22Rv1 (cell line): Measurements from ENCODE around the gene LRRC10B.

Experiments
- H3K27ac ChIP-seq: fragments of 450-650 bp; 2 replicates; pipeline ENCODE4 v1.5.1; 2017
- CTCF ChIP-seq: fragments of 450-650 bp; IDR thresholded peaks from 2 replicates; pipeline ENCODE4 v1.5.1; 2017; ENCODE audit warnings: mild to moderate bottlenecking
- ZFX ChIP-seq: fragments of 450-650 bp; IDR thresholded peaks from 2 replicates; pipeline ENCODE4 v1.6.1; 2017; ENCODE audit warnings: antibody characterized with exemption, borderline replicate concordance

LRRC10B gene

DNA sequence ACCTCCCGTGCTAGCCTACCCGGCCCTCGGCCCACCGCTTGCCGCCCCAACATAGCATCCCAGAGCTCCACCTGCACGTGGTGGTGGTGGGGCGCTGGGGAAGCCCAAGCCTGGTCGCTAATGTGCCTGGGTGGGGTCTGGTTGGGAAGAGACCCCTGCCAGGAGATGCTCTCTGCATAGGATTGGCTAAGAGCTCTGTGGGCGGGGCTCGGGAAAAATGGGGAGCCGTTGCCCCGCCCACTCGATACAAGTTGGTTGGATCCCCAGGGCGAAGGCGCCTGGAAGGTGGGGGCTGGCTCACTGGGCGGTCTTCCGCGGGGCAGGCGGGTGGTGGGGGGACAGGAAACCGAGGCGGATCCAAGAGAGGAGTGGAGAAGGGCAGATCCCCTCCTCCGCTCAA lies 7.6 kb downstream of the LRRC10B start:
- TF ChIP-seq ZFX (no peak), CTCF (no peak)
- no peak overlapping the region for H3K27ac ChIP-seq

DNA sequence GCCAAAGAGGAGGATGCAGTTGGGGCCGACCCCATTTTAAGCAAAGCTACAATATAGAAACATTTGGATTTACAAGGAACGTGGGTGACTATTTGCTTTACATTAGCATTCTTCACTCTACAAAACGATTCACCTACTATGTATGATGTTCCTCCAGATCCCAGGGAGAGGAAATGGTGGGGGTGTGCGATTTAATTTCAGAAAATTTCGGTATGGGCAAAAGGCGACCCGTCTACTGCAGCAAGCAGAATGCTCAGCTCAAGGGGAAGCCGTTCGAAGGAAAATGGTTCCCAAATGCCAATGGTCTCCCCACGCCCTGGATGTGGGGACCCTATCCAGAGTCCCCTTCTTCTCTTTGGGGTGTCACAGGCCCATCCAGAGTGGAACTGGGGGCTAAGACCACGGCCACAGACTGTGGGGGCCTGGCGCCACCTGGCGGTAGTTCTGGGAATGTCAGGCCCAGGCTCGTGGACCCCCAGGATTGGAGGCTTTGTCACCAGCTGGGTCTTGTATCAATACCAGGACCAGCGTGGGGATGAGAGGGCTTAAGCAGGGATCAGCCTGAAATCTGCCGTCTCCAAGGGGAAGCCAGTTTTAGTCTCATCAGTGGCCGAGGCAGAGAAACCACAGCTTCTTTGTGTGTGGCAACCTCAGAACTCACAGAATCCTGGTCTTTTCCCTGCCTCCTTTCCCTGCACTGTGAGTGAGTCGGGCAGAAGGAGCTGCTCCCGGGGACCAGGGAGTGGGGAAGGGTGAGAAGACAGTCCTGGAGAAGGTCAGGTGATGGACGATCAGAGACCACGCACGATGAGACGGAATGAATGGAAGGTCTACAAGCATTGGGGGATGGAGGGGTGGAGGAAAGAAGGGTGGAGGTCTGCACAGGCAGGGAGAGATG lies 8.4 kb downstream of the LRRC10B start:
- TF ChIP-seq ZFX (no peak), CTCF (peak; percentile 98)

DNA sequence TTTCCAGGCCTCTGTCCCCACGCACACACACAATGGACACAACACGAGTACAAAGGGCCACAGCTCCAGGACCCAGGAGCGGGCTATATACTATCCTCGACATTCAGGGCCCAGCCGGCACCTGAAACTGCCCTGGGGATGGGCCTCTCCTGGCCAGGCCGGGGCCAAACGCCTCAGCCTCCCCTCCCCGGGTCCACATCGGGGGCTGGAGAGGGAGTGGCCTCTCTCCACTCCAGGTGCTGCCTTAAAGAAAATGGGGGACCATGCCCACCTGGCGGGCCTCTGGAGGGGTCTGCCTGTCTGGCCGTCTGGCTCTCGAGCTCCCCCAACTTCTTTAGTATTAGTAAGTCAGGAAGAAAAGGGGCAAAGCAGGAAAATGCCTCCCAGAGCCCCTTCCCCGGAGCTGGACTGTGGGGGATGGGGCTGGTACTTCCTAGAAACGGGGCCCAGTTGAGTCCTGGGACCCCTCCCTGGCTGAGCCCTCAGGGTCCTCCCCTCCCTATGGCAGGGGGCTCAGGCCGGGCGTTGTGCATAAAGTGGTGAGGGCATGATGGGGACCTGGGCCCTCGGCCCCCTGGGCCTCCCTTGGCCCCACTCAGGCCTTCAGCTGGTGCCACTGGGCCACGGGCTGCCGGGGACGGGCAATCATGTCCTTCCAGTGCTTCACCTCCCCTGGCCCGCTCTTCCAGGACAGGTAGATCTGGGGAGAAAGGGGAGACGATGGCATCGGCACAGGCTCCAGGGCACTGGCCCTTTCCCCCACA lies 9.7 kb downstream of the LRRC10B start:
- TF ChIP-seq ZFX = no peak
- no peak for TF ChIP-seq CTCF
- no peak overlapping the region for H3K27ac ChIP-seq

More for the DNA sequence above, 8.4 kb downstream of the LRRC10B start:
- H3K27ac ChIP-seq = no peak overlapping the region

DNA sequence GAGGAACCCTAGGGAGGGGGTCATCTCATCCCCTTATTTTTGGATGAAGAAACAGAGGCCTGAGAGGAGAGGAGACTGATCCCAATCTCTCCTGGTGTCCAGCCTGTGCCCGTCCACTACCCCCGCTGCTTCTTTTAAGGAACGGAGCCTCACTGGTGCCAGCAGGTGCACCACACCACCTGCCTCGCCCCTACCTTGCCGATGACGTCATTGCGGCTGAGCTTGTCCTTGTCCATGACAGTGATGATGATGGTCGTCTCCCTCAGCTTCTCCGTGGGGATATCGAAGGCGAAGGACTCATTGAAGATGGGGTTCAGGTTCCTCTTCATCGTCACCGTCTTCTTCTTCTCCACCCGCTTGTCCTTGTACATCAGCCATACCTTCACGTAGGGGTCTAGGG lies 14.3 kb downstream of the LRRC10B start:
- no peak for TF ChIP-seq ZFX
- TF ChIP-seq CTCF = no peak
- H3K27ac ChIP-seq = no peak overlapping the region

DNA sequence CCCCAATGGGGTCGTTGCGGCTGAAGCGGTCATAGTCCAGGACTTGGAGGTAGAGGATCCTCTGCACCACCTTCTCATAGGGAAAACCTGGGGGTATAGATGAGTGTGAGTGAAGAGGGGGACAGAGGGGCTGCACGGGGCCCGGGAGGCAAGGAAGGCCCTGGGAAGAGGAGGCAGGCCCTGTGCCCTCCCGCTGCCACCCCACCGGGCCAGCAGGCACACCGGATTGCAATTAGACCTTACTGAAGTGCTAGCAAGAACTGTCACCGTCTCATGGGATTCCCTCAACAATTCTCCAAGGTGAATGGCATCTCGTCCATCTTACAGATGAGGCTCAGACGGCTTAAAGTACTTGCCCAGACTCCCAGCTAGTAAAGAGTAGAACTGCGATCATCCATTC lies 15.9 kb downstream of the LRRC10B start:
- TF ChIP-seq ZFX = no peak
- TF ChIP-seq CTCF = no peak
- H3K27ac ChIP-seq = no peak overlapping the region

GRCh38 chr11:61524963-61525587 lies 16.5 kb downstream of the LRRC10B start:
- no peak overlapping the region for H3K27ac ChIP-seq
- TF ChIP-seq CTCF (no peak), ZFX (no peak)

- TF ChIP-seq ZFX (no peak), CTCF (no peak)
These were observed 17.7 kb downstream of the LRRC10B start for GRCh38 chr11:61526229-61526628.

More at GRCh38 chr11:61526229-61526628, 17.7 kb downstream of the LRRC10B start:
- H3K27ac ChIP-seq = no peak overlapping the region
